ENCODE measurements around the gene CHPT1. TPM values are rescaled to one million over a fixed set of nuclear protein-coding genes. Genes with fewer than 3 reads are reported as not detected.

The CHPT1 gene
- total and polyA plus RNA-seq, 9 of the 15 experiments (the other 6 are each of a cell fraction or from before 2014, with no cell fraction given): 15.3 to 210 (median 91.9) TPM

DNA sequence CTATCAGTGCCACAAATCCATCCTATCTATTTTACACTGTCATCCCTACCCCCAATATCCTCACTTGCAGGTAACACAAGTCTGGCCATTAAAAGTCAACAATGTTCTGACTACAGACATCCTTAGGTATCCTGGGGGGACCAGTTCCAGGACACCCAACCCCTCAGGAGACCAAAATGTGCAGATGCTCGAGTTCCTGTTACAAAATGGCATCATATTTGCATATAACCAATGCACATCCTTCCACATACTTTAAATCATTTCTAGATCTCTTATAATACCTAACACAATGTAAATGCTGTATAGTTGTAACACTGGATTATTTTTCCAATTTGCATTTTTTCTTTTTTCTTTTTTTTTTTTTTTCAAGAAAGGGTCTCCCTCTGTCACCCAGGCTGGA, 34.9 kb downstream of the CHPT1 start:
- Histone ChIP-seq H3K27ac (ENCODE audit: extremely low read depth, low read depth, low read length) (no peak overlapping the region), H3K4me1 (replicated peaks in 1 of 2; ENCODE audit: control insufficient read depth in 2 of 2, insufficient read depth in 2 of 2, low read length in 2 of 2) (no peaks in the 10 kb centered on the region), H3K4me3 (no peak overlapping the region), H3K9me1 (ENCODE audit: control insufficient read depth, insufficient read depth, low read length) (no peaks in the 10 kb centered on the region), H4K20me1 (replicated peaks; ENCODE audit: control insufficient read depth, insufficient read depth, low read length) (no peaks in the 10 kb centered on the region), H3K9ac (ENCODE audit: insufficient read depth in 1 of 2, low read depth in 2 of 2, low read length in 2 of 2) (no peak overlapping the region), H3K79me2 (ENCODE audit: control insufficient read depth, insufficient read depth, low read length) (no peaks in the 10 kb centered on the region), H3K36me3 (ENCODE audit: control insufficient read depth, insufficient read depth, low read length) (peaks cover 80% of the 10 kb centered on the region), H2AFZ (ENCODE audit: low read depth, low read length) (no peak overlapping the region), H3K4me2 (ENCODE audit: insufficient read depth, low read length) (no peak overlapping the region), H3K27me3 (ENCODE audit: control insufficient read depth in 2 of 2, insufficient read depth in 2 of 2, low read length in 2 of 2) (no peaks in the 10 kb centered on the region), H3K9me3 (replicated peaks; ENCODE audit: control insufficient read depth, insufficient read depth, low read depth, low read length) (no peaks in the 10 kb centered on the region)
- FAIRE-seq: no peak
- TF ChIP-seq KDM4B (IDR thresholded peaks at IDR 0.05; ENCODE audit: borderline replicate concordance in 2 of 2, low read depth in 1 of 2) (no peak), RBM17 (IDR thresholded peaks at IDR 0.05; ENCODE audit: borderline replicate concordance, low read depth, low read length) (no peak), GABPA (tag; conservative IDR thresholded peaks at IDR 0.05; ENCODE audit: low read depth) (no peak), ZNF274 (IDR thresholded peaks at IDR 0.05; ENCODE audit: borderline replicate concordance, low read depth, low read length) (no peak), ETV5 (CRISPR knock-in tag; IDR thresholded peaks at IDR 0.05; ENCODE audit: low read depth) (no peak), ZNF436 (CRISPR knock-in tag; IDR thresholded peaks at IDR 0.05) (no peak), ELK1 (CRISPR knock-in tag; IDR thresholded peaks at IDR 0.05) (no peak), TAF1 (IDR thresholded peaks at IDR 0.05; ENCODE audit: control insufficient read depth, extremely low read depth, insufficient read depth, low read length, severe bottlenecking) (no peak), NR2C2 (CRISPR knock-in tag; IDR thresholded peaks at IDR 0.05) (no peak), NR2C2 (tag; IDR thresholded peaks at IDR 0.05) (no peak), TCF7 (IDR thresholded peaks at IDR 0.05; ENCODE audit: borderline replicate concordance) (no peak), MEF2D (tag; conservative IDR thresholded peaks at IDR 0.05; ENCODE audit: low read depth) (no peak)
- TF ChIP-seq, protein P1, sequence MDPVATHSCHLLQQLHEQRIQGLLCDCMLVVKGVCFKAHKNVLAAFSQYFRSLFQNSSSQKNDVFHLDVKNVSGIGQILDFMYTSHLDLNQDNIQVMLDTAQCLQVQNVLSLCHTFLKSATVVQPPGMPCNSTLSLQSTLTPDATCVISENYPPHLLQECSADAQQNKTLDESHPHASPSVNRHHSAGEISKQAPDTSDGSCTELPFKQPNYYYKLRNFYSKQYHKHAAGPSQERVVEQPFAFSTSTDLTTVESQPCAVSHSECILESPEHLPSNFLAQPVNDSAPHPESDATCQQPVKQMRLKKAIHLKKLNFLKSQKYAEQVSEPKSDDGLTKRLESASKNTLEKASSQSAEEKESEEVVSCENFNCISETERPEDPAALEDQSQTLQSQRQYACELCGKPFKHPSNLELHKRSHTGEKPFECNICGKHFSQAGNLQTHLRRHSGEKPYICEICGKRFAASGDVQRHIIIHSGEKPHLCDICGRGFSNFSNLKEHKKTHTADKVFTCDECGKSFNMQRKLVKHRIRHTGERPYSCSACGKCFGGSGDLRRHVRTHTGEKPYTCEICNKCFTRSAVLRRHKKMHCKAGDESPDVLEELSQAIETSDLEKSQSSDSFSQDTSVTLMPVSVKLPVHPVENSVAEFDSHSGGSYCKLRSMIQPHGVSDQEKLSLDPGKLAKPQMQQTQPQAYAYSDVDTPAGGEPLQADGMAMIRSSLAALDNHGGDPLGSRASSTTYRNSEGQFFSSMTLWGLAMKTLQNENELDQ (CRISPR knock-in tag; IDR thresholded peaks at IDR 0.05; ENCODE audit: borderline replicate concordance): no peak
- TF ChIP-seq, protein P2, sequence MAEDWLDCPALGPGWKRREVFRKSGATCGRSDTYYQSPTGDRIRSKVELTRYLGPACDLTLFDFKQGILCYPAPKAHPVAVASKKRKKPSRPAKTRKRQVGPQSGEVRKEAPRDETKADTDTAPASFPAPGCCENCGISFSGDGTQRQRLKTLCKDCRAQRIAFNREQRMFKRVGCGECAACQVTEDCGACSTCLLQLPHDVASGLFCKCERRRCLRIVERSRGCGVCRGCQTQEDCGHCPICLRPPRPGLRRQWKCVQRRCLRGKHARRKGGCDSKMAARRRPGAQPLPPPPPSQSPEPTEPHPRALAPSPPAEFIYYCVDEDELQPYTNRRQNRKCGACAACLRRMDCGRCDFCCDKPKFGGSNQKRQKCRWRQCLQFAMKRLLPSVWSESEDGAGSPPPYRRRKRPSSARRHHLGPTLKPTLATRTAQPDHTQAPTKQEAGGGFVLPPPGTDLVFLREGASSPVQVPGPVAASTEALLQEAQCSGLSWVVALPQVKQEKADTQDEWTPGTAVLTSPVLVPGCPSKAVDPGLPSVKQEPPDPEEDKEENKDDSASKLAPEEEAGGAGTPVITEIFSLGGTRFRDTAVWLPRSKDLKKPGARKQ (CRISPR knock-in tag; IDR thresholded peaks at IDR 0.05): no peak
- ATAC-seq: no peak
- intact Hi-C loops (cut with micrococcal nuclease): no loop called here
- in situ Hi-C loops (cut with MboI): no loop called here
- 100% methylated on average over 1 of the region's 1 CpG for WGBS (ENCODE audit: insufficient coverage, low coverage, missing lambda C conversion rate)
- DNase-seq (ENCODE audit: extremely low read depth in 1 of 4, low spot score in 3 of 4): no peak
- no TSS peak for BruUV-seq (replicated peaks)
- ChIA-PET POLR2A (no interaction called here), CTCF (ENCODE audit: low intra/inter-chr PET ratio) (no interaction called here)

All from K562 (cell line).